ENCODE data around the gene TLE7.

GRCh38 chr16:71431176-71431575 lies 10.7 kb downstream of the TLE7 start:
- TF ChIP-seq CTCF (IDR thresholded peaks at IDR 0.05) (no peak), EP300 (IDR thresholded peaks at IDR 0.05) (no peak), POLR2A (IDR thresholded peaks at IDR 0.05; ENCODE audit: low read depth) (no peak), POLR2AphosphoS5 (IDR thresholded peaks at IDR 0.05) (no peak)

Measured in esophagus muscularis mucosa (tissue), 4 donors.